ENCODE results near the gene KRTAP4-7. TPM values are rescaled to one million over a fixed set of nuclear protein-coding genes. Genes with fewer than 3 reads are reported as not detected.

Gene KRTAP4-7
- total RNA-seq, 1 donor from 2014 or later = not detected

DNA sequence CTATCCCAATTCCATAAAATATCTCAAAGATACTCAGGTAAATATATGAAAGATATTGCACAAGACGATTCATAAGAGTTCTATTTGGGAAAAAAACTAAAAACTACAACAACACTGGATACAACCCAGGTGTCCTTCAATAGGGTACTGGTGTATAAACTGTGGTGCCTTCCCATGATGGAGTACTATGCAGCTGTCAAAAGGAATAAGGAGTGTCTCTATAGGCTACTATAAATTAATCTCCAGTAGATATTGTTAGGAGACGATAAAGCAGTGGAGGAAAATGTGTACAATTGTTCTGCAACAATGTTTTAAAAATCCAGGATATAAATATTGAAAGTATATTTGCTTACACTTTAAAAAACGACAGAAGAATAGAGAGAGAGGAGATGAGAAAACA, 42.5 kb downstream of the KRTAP4-7 start:
- Histone ChIP-seq H2AFZ (replicated peaks) (no peak overlapping the region), H3K27ac (no peak overlapping the region), H3K36me3 (no peaks in the 10 kb centered on the region), H3K79me2 (ENCODE audit: low read depth) (no peaks in the 10 kb centered on the region), H3K4me3 (no peak overlapping the region), H3K27me3 (no peaks in the 10 kb centered on the region), H3K9ac (no peak overlapping the region), H3K9me3 (ENCODE audit: low read depth) (no peaks in the 10 kb centered on the region), H3K4me2 (no peak overlapping the region), H3F3A (ENCODE audit: low read depth) (no peaks in the 10 kb centered on the region), H3K4me1 (no peaks in the 10 kb centered on the region), H4K20me1 (ENCODE audit: low read depth) (no peaks in the 10 kb centered on the region)
- H3K27me3 Mint-ChIP-seq (ENCODE audit: insufficient read depth, low read depth) = peaks cover 2% of the 10 kb centered on the region
- no peak overlapping the region for H3K27ac Mint-ChIP-seq
- H3K4me3 Mint-ChIP-seq = no peak overlapping the region
- no peak for TF ChIP-seq EZH2phosphoT487 (IDR thresholded peaks at IDR 0.05)
- TF ChIP-seq, protein P1, sequence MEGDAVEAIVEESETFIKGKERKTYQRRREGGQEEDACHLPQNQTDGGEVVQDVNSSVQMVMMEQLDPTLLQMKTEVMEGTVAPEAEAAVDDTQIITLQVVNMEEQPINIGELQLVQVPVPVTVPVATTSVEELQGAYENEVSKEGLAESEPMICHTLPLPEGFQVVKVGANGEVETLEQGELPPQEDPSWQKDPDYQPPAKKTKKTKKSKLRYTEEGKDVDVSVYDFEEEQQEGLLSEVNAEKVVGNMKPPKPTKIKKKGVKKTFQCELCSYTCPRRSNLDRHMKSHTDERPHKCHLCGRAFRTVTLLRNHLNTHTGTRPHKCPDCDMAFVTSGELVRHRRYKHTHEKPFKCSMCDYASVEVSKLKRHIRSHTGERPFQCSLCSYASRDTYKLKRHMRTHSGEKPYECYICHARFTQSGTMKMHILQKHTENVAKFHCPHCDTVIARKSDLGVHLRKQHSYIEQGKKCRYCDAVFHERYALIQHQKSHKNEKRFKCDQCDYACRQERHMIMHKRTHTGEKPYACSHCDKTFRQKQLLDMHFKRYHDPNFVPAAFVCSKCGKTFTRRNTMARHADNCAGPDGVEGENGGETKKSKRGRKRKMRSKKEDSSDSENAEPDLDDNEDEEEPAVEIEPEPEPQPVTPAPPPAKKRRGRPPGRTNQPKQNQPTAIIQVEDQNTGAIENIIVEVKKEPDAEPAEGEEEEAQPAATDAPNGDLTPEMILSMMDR (IDR thresholded peaks at IDR 0.05) = no peak
- TF ChIP-seq EZH2 (IDR thresholded peaks at IDR 0.05) = no peak
- no peaks in the 10 kb centered on the region for H3K9me3 Mint-ChIP-seq
- H3K36me3 Mint-ChIP-seq = no peaks in the 10 kb centered on the region
- peaks cover 5% of the 10 kb centered on the region for H3K4me1 Mint-ChIP-seq
- DNase-seq (ENCODE audit: low spot score) = no peak

DNA sequence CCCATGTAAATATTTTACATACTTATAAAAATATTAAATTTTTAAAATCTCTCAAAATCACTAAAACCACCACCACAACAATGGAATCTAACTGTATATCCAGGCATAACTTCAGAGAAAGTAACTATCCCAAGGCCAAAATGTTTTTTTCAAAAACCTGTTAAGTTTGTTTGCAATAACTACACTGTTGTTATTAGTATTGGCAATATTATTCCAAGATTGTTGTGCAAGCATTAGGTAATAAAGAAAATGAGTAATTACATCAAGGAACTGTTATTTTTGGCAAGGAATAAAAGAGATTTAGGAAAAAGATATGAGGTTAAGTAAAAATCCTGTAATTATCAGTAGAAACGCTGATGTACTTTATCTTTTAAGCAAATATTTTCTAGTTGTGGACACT, 43.4 kb downstream of the KRTAP4-7 start:
- Histone ChIP-seq H2AFZ (replicated peaks) (no peak overlapping the region), H3K9me3 (ENCODE audit: low read depth) (no peaks in the 10 kb centered on the region), H4K20me1 (ENCODE audit: low read depth) (no peaks in the 10 kb centered on the region), H3K36me3 (no peaks in the 10 kb centered on the region), H3K4me2 (no peak overlapping the region), H3K27ac (no peak overlapping the region), H3K27me3 (no peaks in the 10 kb centered on the region), H3K79me2 (ENCODE audit: low read depth) (no peaks in the 10 kb centered on the region), H3K9ac (no peak overlapping the region), H3F3A (ENCODE audit: low read depth) (no peaks in the 10 kb centered on the region), H3K4me1 (no peaks in the 10 kb centered on the region), H3K4me3 (no peak overlapping the region)
- no peaks in the 10 kb centered on the region for H3K9me3 Mint-ChIP-seq
- H3K36me3 Mint-ChIP-seq = no peaks in the 10 kb centered on the region
- H3K4me1 Mint-ChIP-seq = peaks cover 5% of the 10 kb centered on the region
- no peak for DNase-seq (ENCODE audit: low spot score)
- peaks cover 2% of the 10 kb centered on the region for H3K27me3 Mint-ChIP-seq (ENCODE audit: insufficient read depth, low read depth)
- H3K27ac Mint-ChIP-seq = no peak overlapping the region
- no peak overlapping the region for H3K4me3 Mint-ChIP-seq
- TF ChIP-seq EZH2 (IDR thresholded peaks at IDR 0.05) (no peak), EZH2phosphoT487 (IDR thresholded peaks at IDR 0.05) (no peak)
- TF ChIP-seq, protein P1 (IDR thresholded peaks at IDR 0.05) = no peak

DNA sequence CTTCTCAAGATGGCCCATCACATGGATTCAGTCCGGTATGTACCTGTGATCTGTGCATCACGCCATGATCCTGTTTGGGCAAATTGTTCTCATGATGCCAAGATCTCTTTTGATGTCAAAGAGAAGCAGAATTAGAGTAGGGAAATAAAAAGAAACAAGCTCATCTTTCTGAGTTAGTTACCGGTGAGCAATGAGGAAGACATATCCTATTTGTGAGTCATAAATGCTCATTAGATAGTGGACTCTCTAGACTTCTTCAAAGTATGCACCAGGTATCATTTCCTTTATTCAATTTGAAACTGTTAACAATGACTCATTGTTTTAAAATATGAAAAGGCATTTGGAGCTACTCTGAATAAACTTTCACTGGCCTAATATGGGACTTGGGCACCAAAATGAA, 48.0 kb downstream of the KRTAP4-7 start:
- no peaks in the 10 kb centered on the region for H3F3A ChIP-seq (ENCODE audit: low read depth)

More for the DNA sequence above, 48.0 kb downstream of the KRTAP4-7 start:
- no peak for DNase-seq (ENCODE audit: low spot score)
- Mint-ChIP-seq H3K9me3 (no peaks in the 10 kb centered on the region), H3K36me3 (no peaks in the 10 kb centered on the region), H3K4me3 (no peak overlapping the region), H3K4me1 (no peaks in the 10 kb centered on the region), H3K27ac (no peak overlapping the region), H3K27me3 (ENCODE audit: insufficient read depth, low read depth) (no peaks in the 10 kb centered on the region)
- TF ChIP-seq EZH2phosphoT487 (IDR thresholded peaks at IDR 0.05) (no peak), EZH2 (IDR thresholded peaks at IDR 0.05) (no peak)
- TF ChIP-seq, protein P1 (IDR thresholded peaks at IDR 0.05) = no peak
- Histone ChIP-seq H3K27ac (no peak overlapping the region), H3K36me3 (no peaks in the 10 kb centered on the region), H3K4me1 (no peaks in the 10 kb centered on the region), H3K4me3 (no peak overlapping the region), H3K27me3 (no peaks in the 10 kb centered on the region), H2AFZ (replicated peaks) (no peak overlapping the region), H3K4me2 (no peak overlapping the region), H3K9ac (no peak overlapping the region), H4K20me1 (ENCODE audit: low read depth) (no peaks in the 10 kb centered on the region), H3K9me3 (ENCODE audit: low read depth) (peaks cover 2% of the 10 kb centered on the region), H3K79me2 (ENCODE audit: low read depth) (no peaks in the 10 kb centered on the region)
